Adrenal gland (tissue), 12 donors: ENCODE results near the gene CAMK2A. TPM values are rescaled to one million over a fixed set of nuclear protein-coding genes. Genes with fewer than 3 reads are reported as not detected.

Source experiments
- DNase-seq, 7 donors: peaks; one replicate each; pipeline ENCODE4 v3.0.0-alpha.2; 2019 to 2020
- H3K27ac ChIP-seq, 5 donors: fragments of 200-600 bp; sonication (generic) in 4 of 5; 1 replicate in 3 of 5; 2 replicates in 2 of 5; pipeline versions ENCODE4 v1.5.1 to v1.8.0; 2016 to 2020; ENCODE audit warnings: mild to moderate bottlenecking in 1 of 5
- H3K27me3 ChIP-seq: fragments of 200-600 bp; 2 replicates; pipeline ENCODE4 v1.8.0; 2021
- H3K36me3 ChIP-seq, 2 donors: fragments of 200-600 bp; replicated peaks in 1 of 2; 1 replicate in 1 of 2; 2 replicates in 1 of 2; pipeline versions ENCODE4 v1.5.1 to v1.8.0; 2018 to 2022
- H3K4me1 ChIP-seq, 2 donors: fragments of 200-600 bp; replicated peaks in 1 of 2; 1 replicate in 1 of 2; 2 replicates in 1 of 2; pipeline versions ENCODE4 v1.5.1 to v1.8.0; 2018 to 2021
- H3K4me3 ChIP-seq, 4 donors: fragments of 200-600 bp; sonication (generic) in 3 of 4; one replicate each; pipeline ENCODE4 v1.5.1; 2016 to 2018
- H3K9me3 ChIP-seq, 3 donors: fragments of 200-600 bp; sonication (generic) in 1 of 3; replicated peaks in 1 of 3; 1 replicate in 2 of 3; 2 replicates in 1 of 3; pipeline versions ENCODE4 v1.5.1 to v1.8.0; 2016 to 2021
- CTCF ChIP-seq, 6 experiments: fragments of 450-650 bp in 4 of 6; fragments of 200-600 bp in 2 of 6; sonication (generic) in 1 of 6; IDR thresholded peaks; 1 replicate in 5 of 6; 2 replicates in 1 of 6; pipeline versions ENCODE4 v1.5.1 to v1.8.0; 2016 to 2021; ENCODE audit warnings: antibody characterized with exemption in 6 of 6, mild to moderate bottlenecking in 2 of 6, moderate library complexity in 1 of 6
- POLR2A ChIP-seq, 2 donors: fragments of 450-650 bp; IDR thresholded peaks; one replicate each; pipeline ENCODE4 v1.6.1; 2017; ENCODE audit warnings: antibody characterized with exemption in 2 of 2, mild to moderate bottlenecking in 2 of 2, moderate library complexity in 1 of 2
- WGBS, 4 donors: extraction: QIAGEN DNeasy Blood & Tissue Kit in 2 of 4; methylation state at CpG; one replicate each; pipeline versions ENCODE4 v1.1.5 to v1.1.7; 2013 to 2017; 5-methylcytosine and 5-hydroxymethylcytosine counted together
- intact Hi-C, 2 donors: fragments of 100-400 bp; cut with DNase I; formaldehyde crosslinking; loops; one replicate each; pipeline versions ENCODE4 v1.14.1 to v1.15.0; 2022 to 2023
- polyA plus RNA-seq, 3 donors: library from polyadenylated mRNA; stranded (reverse); fragments of 200-250 nt in 2 of 3; fragments of 350-450 nt in 1 of 3; fragmentation: Illumina TruSeq in 1 of 3; extraction: RNeasy Lipid Tissue Mini Kit (QIAGEN cat#74804) in 1 of 3; gene quantifications; one replicate each; pipeline ENCODE4 v1.2.3, GENCODE V29; 2013 to 2014
- total RNA-seq, 9 donors: library from RNA; depleted of rRNA in 4 of 9; stranded (reverse); fragments of >200 nt in 4 of 9; fragments of 120-200 nt in 1 of 9; fragmentation: NEBNext Ultra II Directional in 1 of 9; extraction: Animal tissue kit (Norgen Biotek cat#: 25700) in 1 of 9; gene quantifications; one replicate each; pipeline versions ENCODE4 v1.1.0 to v1.2.4, GENCODE V29; 2013 to 2023
- donor health status: healthy with polysubstance abuse.
- donor health status: Bipolar disorder and iron deficiency.
- donor health status: DM: yes; HTN: yes; CAD: no.
- donor health status: DM: no; HTN: no; CAD: no.
- donor health status: DM: no; HTN: no; CAD: no.
- donor health status: DM: yes; HTN: yes; CAD: no.

Gene CAMK2A
- total and polyA plus RNA-seq, 12 donors: 0.23 to 1.3 (median 0.64) TPM; not detected in 3

- DNase-seq: no peak
- no peak overlapping the region for H3K27ac ChIP-seq
- intact Hi-C loops: loop anchor here in 1 of 2 donors (10.0 kb wide), 1 partner anchor 155 kb away; no protein-coding TSS in a partner anchor
- H3K9me3 ChIP-seq: no peaks in the 10 kb centered on the region
- TF ChIP-seq CTCF (IDR thresholded peaks at IDR 0.05) (no peak), POLR2A (IDR thresholded peaks at IDR 0.05) (no peak)
- H3K27me3 ChIP-seq: no peaks in the 10 kb centered on the region
- H3K4me3 ChIP-seq: no peak overlapping the region
- WGBS, 4 donors: 86 to 95% (median 87%) methylated on average over 13 of the region's 13 CpGs
- no peaks in the 10 kb centered on the region for H3K4me1 ChIP-seq
- no peaks in the 10 kb centered on the region for H3K36me3 ChIP-seq
Observed at GRCh38 chr5:150279330-150280020, 10.1 kb downstream of the CAMK2A start.

DNA sequence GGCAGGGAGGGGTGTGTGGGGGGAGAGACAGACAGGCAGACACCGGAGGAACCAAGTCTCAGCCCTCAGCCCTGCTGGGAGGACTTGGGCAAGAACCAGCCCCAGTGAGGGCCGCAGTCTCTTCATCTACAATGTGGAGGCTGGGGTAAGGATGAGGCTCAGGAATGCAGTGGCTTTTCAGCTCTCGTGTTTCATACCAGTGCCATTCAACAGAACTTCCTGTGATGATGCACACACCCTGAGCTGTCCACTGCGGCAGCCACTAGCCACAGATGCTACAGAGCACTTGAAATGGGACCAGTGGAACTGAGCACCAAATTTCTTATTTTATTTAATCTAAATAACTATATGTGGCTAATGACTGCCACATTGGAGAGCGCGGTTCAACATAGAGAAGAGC, 10.7 kb downstream of the CAMK2A start:
- intact Hi-C loops: loop anchor here in 1 of 2 donors (10.0 kb wide), 1 partner anchor 156 kb away; no protein-coding TSS in a partner anchor
- WGBS, 4 donors: 89 to 92% (median 90%) methylated on average over 6 of the region's 6 CpGs
- TF ChIP-seq POLR2A (IDR thresholded peaks at IDR 0.05): no peak

GRCh38 chr5:150278046-150278730, 11.4 kb downstream of the CAMK2A start:
- intact Hi-C loops: loop anchor here in 1 of 2 donors (10.0 kb wide), 1 partner anchor 157 kb away; no protein-coding TSS in a partner anchor
- H3K4me1 ChIP-seq: no peaks in the 10 kb centered on the region
- no peaks in the 10 kb centered on the region for H3K9me3 ChIP-seq
- no peak for DNase-seq
- H3K27ac ChIP-seq: no peak overlapping the region
- 56 to 61% (median 58%) methylated on average over 7 of the region's 7 CpGs for WGBS, 4 donors
- no peaks in the 10 kb centered on the region for H3K36me3 ChIP-seq
- no peak overlapping the region for H3K4me3 ChIP-seq
- TF ChIP-seq POLR2A (IDR thresholded peaks at IDR 0.05) (no peak), CTCF (IDR thresholded peaks at IDR 0.05) (no peak)
- H3K27me3 ChIP-seq: no peaks in the 10 kb centered on the region

More for the DNA sequence above, 10.7 kb downstream of the CAMK2A start:
- no peaks in the 10 kb centered on the region for H3K27me3 ChIP-seq
- no peak overlapping the region for H3K27ac ChIP-seq
- H3K9me3 ChIP-seq: no peaks in the 10 kb centered on the region
- no peaks in the 10 kb centered on the region for H3K36me3 ChIP-seq
- H3K4me3 ChIP-seq: no peak overlapping the region
- no peak for DNase-seq
- no peaks in the 10 kb centered on the region for H3K4me1 ChIP-seq

GRCh38 chr5:150277043-150277442, 12.5 kb downstream of the CAMK2A start:
- Histone ChIP-seq H3K4me1 (no peaks in the 10 kb centered on the region), H3K27ac (no peak overlapping the region), H3K36me3 (no peaks in the 10 kb centered on the region), H3K9me3 (no peaks in the 10 kb centered on the region), H3K27me3 (no peaks in the 10 kb centered on the region), H3K4me3 (no peak overlapping the region)
- TF ChIP-seq POLR2A (IDR thresholded peaks at IDR 0.05): no peak
- TF ChIP-seq CTCF (IDR thresholded peaks at IDR 0.05): no peak
- no peak for DNase-seq
- WGBS, 4 donors: 76 to 86% (median 80%) methylated on average over 4 of the region's 4 CpGs
- intact Hi-C loops: loop anchor here in 1 of 2 donors (10.0 kb wide), 1 partner anchor 158 kb away; no protein-coding TSS in a partner anchor
